Stimulated activated CD8-positive, alpha-beta memory T cell treated with anti-CD3 and anti-CD28 coated beads, Interleukin-15, amount 100 ng/mL, for 1 hour (primary cell): ENCODE results near the gene SOWAHC.
"Not testable (repeated sequence)": the region's sequence is repeated elsewhere in the genome, so short reads cannot be mapped to it uniquely, and the experiment has no call there.

Experiments
- DNase-seq: peaks from one replicate; pipeline ENCODE4 v3.0.0-alpha.2; 2020; ENCODE audit warnings: low read depth

SOWAHC gene

GRCh38 chr2:109616184-109616583, 2.0 kb downstream of the SOWAHC start:
- no peak for DNase-seq

DNA sequence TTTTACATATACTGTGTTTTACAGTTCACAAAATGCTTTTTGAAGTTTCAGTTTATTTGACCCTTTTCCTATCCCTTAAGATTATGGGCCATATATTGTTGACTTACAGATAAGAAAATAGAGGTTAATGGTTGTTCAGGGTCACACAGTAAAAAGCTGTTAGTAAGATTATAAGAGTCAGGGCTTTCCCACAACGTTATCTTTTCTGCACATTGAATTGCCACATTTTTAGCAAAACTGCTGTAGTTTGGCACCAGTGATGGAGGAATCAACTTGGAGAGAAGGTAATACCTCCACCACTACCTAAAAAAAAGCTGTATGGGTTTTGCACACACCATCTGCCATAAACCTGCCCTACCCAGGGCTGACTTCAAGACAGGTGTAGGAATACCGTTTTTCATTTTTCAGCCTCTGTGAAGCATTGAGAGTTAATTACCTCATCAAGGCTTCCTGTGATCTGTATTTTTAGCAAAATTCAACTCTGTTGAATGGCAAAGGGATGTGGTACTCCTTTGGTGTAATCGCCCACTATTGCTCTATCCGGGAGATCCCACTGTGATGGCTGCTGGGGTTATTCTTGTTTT, 5.0 kb downstream of the SOWAHC start:
- DNase-seq = no peak

DNA sequence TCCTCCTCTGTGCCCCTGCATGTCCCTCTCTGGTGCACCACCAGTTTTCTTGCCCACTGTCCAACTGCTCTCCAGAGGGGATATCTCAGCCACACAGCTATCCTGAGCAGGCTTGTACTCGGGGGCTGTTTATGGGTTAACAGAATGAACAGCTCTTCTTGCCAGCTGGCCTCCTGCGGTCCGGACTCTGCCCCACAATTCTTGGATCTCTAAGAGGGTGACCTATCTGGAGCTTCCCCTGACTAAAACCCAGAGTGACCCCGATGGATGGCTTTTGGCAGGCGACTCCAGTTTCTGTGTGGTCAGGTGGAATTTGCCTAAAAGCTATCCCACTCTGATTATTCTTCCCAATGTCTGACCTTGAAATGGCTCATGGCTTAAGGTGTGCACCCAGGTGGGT, 9.1 kb downstream of the SOWAHC start:
- no peak for DNase-seq

GRCh38 chr2:109623923-109624322, 9.8 kb downstream of the SOWAHC start:
- no peak for DNase-seq

GRCh38 chr2:109624339-109624738, 10.2 kb downstream of the SOWAHC start:
- DNase-seq = no peak

GRCh38 chr2:109628321-109628720, 14.2 kb downstream of the SOWAHC start:
- DNase-seq = not testable (repeated sequence)

DNA sequence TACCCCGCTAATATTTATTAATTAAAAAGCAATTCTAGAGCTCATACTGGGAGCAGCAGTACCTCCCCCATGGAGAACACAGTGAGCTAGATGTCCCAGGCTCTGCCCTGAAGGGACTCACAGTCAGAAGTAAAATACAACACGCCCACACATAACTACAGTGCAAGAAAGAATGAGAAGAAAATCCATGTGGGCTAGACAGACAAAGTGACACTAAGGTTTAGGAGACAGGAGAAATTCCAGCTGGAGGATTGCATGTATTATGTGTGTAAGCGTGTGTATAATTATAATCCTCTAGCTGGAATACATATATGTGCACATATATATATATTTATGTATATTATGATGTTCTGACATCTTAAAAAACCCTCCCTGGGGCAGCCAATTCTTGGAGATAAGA, 15.7 kb downstream of the SOWAHC start:
- DNase-seq = no peak

DNA sequence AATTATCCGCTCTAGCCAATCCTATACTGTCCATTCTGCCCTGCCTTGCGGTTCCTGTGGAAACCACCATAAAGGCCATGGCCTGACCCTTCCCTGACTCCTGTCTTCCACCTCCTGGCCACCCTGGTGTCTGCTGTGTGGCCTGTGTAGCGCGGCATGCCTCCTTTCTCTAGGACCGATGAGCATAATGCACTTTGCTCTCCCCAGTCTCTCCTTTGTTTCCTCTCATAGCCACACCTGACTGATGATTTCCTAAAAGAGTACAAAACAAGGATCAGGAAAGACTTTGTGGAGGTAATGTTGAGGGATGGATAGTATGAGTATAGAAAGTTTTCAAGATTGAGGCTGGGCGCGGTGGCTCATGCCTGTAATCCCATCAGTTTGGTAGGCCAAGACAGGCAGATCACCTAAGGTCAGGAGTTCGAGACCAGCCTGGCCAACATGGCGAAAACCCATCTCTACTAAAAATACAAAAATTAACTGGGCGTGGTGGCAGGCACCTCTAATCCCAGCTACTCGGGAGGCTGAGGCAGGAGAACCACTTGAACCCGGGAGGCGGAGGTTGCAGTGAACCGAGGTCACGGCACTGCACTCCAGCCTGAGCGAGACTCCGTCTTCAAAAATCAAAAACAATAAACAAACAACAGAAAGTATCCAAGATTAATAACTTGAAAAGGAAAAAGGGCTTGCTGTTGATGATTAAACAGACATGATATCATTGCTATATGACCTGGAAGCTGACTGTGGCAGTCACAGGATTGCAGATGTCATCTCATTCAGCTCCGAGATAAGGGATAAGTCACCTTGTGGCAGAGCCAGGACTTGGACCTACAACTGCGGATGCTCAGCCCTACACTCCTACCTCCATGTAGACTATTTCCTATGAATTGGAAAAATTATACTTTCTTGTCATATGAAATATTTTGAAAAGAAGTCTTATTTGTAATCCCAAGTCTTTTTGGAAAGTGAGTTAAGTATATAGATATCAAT, 16.6 kb downstream of the SOWAHC start:
- no peak for DNase-seq

DNA sequence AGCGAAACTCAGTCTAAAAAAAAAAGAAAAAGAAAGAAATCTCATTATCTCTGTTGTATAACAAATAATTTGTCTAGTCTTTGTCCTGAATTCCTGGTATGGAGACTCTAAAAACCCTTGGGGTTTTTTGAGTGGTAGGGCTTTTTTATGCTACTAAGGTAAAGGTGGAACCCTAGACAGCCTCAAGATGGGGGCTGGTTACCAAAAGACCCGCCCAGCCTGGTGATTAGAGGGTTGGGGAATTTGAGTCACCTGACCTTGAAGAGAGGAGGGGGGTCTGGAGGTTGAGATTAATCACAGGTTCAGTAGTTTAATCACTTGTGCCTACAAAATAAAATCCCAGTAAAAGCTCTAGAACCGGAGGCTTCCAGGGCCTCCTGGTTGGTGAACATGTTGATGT, 17.6 kb downstream of the SOWAHC start:
- DNase-seq = no peak

DNA sequence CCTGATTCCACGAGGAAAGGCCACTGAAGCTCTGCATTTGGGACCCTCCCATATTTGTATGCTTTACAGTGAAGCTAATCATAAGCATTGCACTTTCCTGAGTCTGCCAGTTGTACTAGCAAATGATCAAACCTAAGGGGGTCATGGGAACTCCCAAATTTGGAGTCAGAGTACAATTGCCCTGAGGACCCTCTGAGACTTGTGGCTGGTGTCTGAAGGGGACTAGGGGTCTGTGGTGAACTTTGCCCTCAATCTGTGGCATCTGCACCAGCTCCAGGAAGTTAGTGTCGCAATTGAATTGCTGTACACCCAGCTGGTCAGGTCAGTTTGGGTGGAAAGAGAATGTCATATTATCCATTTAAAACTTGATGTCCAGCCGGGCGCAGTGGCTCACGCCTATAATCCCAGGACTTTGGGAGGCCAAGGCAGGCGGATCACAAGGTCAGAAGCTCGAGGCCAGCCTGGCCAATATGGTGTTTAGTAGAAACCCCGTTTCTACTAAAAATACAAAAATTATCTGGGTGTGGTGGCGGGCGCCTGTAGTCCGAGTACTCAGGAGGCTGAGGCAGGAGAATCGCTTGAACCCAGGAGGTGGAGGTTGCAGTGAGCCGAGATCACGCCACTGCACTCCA, 18.1 kb downstream of the SOWAHC start:
- DNase-seq = no peak

GRCh38 chr2:109633284-109633961, 19.3 kb downstream of the SOWAHC start:
- no peak for DNase-seq

- no peak for DNase-seq
These were observed 21.5 kb downstream of the SOWAHC start for GRCh38 chr2:109635426-109636304.

- DNase-seq = no peak
These were observed 22.2 kb downstream of the SOWAHC start for GRCh38 chr2:109636317-109636716.

- DNase-seq = no peak
These were observed 23.8 kb downstream of the SOWAHC start for GRCh38 chr2:109637749-109638570.

DNA sequence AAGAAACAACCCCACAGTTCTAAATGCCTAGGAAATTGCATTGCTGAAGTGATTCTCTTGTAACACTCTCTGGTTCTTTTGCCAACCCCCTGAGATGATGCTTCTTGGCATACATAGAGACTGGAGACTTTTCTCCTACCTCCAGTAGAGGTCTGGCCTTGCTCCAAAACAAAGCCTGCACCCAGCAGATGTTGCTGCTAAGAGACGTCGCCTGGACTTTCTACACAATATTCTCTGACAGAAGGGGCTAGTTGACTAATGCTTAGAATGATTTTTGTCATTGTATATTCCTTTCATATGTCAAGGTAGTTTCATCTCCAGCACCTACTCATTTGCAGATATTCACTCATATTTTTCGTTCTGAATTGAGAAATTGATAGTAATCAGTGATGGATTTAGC, 24.6 kb downstream of the SOWAHC start:
- DNase-seq = no peak

DNA sequence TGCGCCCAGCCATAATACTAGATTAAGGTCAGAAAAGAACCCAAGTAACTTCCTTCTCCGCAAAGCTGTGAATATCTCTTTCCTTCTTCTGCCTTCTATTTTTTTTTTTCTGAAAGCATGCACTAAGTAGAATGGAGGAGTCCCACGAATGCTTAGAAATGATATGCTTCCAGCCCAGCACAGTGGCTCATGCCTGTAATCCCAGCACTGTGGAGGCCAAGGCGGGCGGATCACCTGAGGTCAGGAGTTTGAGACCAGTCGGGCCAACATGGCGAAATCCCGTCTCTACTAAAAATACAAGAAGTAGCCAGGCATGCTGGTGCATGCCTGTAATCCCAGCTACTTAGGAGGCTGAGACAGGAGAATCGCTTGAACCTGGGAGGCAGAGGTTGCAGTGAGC, 25.8 kb downstream of the SOWAHC start:
- not testable (repeated sequence) for DNase-seq

DNA sequence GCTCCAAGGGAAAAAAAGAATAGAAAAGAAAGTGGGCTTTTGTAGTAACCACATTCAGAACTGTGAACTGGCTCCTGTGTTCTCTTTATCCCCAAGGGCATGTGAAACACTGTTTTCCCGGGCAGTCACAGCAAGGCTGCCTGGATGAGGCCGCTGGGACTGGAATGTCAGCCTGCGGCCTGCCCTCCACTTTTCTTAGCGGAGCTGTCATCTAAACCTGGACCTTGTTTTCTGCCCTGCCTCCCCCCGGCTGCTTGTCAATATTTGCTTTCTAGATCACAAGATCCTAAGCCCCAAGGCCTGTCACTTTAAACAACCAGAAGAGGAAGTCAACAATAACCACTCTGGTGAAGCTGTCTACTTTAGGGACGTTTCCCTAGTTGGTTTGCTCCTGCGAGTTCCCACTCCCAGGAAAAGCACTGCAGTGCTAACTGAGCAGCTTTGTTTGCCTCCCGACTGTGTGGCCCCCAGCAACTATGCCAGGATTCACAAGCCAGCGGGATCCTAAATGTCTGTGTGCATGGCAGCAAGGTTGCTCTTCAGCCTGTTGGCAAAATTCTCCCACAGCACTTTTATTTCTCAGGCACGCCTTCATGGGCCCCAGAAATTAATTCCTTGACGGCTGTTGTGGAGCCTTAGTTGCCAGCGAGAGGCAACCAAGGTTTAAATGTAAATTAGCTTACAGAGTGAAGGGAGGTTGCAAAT, 30.6 kb downstream of the SOWAHC start:
- no peak for DNase-seq

DNA sequence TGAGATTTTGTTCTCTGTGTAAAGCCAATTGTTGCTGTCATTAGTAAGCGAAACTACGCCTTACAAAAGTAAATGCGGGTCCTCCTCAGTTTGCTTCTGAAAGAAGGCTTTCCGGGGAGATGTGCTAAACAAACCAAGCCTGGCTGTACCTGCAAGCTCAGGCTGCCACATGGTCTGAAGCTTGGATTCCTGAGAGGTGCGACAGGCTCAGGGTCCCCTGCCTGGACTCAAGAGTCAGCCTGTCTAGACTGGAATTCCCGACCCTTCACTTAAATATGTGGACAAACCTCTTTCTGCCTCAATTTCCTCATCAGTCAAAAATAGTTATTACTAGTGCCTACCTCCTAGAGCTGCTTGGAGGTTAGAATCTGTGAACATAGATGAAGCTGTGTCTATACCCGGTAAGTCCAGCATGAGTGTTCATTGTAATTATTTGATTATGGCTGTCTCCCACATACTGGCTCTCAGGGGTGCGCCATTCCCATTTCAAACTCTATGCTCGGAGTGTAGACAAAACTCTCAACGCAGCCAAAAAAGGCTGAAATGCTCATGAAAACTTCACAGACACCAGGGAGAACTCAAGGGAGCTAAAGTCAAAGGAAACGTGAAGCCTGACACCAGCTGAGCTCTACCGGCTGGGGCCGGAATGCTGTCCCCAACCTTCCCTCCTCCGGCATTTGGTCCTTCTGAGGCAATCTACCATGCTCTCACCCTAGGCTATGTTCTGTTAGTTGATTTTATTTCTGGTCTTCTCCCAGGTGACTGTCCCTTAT, 31.4 kb downstream of the SOWAHC start:
- DNase-seq = no peak

DNA sequence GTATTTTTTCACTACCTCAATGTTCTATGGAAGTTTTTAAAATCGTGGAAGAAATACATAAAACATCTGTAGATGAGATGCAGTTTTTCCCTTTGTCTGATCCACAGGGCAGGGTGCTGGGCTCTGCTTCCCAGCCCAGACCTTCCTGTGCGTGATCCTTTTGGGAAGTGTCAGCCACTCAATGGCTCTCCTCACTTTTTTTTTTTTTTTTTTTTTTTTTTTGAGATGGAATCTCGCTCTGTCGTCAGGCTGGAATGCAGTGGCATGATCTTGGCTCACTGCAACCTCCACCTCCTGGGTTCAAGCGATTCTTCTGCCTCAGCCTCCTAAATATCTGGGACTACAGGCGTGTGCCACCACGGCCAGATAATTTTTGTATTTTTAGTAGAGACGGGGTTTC, 32.8 kb downstream of the SOWAHC start:
- no peak for DNase-seq
